ENCODE measurements around the gene JARID2.

GRCh38 chr6:15556711-15557110 is 310.8 kb downstream of the JARID2 start:
- no peak for TF ChIP-seq CTCF (IDR thresholded peaks at IDR 0.05)
- no peak for TF ChIP-seq GABPB1 (CRISPR knock-in tag; IDR thresholded peaks at IDR 0.05)
- no peak for TF ChIP-seq E2F1 (CRISPR knock-in tag; IDR thresholded peaks at IDR 0.05)
- TF ChIP-seq EMX1 (CRISPR knock-in tag; IDR thresholded peaks at IDR 0.05), result no peak

Data from WTC11 (cell line).